Smooth muscle cell (in vitro differentiated cells): ENCODE measurements around the gene BAG3. TPM values are rescaled to one million over a fixed set of nuclear protein-coding genes. Genes with fewer than 3 reads are reported as not detected.

Experiments
- DNase-seq: peaks from one replicate; lab custom pipeline; 2025; ENCODE audit not compliant: unreplicated experiment; lab: John Stamatoyannopoulos, UW
- H2AFZ ChIP-seq: fragments of 200-600 bp; sonication (generic); 2 replicates; pipeline ENCODE4 v1.6.0; 2016; ENCODE audit warnings: antibody characterized with exemption, low read depth, mild to moderate bottlenecking
- H3F3A ChIP-seq: fragments of 200-600 bp; sonication (generic); 2 replicates; pipeline ENCODE4 v1.6.0; 2017; ENCODE audit warnings: antibody characterized with exemption, low read depth
- H3K27ac ChIP-seq: fragments of 200-600 bp; sonication (generic); 2 replicates; pipeline ENCODE4 v1.5.1; 2016; ENCODE audit warnings: low read depth, mild to moderate bottlenecking
- H3K27me3 ChIP-seq: fragments of 200-600 bp; sonication (generic); 2 replicates; pipeline ENCODE4 v1.6.1; 2016; ENCODE audit warnings: low read depth, mild to moderate bottlenecking
- H3K36me3 ChIP-seq: fragments of 200-600 bp; sonication (generic); 2 replicates; pipeline ENCODE4 v1.5.1; 2016; ENCODE audit warnings: low read depth
- H3K4me1 ChIP-seq: fragments of 200-600 bp; sonication (generic); 2 replicates; pipeline ENCODE4 v1.5.1; 2016; ENCODE audit warnings: low read depth
- H3K4me2 ChIP-seq: fragments of 200-600 bp; sonication (generic); 2 replicates; pipeline ENCODE4 v1.6.0; 2016; ENCODE audit warnings: mild to moderate bottlenecking
- H3K4me3 ChIP-seq: fragments of 200-600 bp; sonication (generic); 2 replicates; pipeline ENCODE4 v1.5.1; 2016; ENCODE audit warnings: mild to moderate bottlenecking
- H3K79me2 ChIP-seq: fragments of 200-600 bp; sonication (generic); 2 replicates; pipeline ENCODE4 v1.6.0; 2016; ENCODE audit warnings: low read depth, mild to moderate bottlenecking
- H3K9ac ChIP-seq: fragments of 200-600 bp; sonication (generic); 2 replicates; pipeline ENCODE4 v1.6.0; 2016; ENCODE audit warnings: low read depth
- H3K9me3 ChIP-seq: fragments of 200-600 bp; sonication (generic); replicated peaks from 2 replicates; pipeline ENCODE4 v1.5.1; 2016; ENCODE audit warnings: low read depth
- H4K20me1 ChIP-seq: fragments of 200-600 bp; sonication (generic); 2 replicates; pipeline ENCODE4 v1.6.0; 2016; ENCODE audit warnings: low read depth
- WGBS: methylation state at CpG from one replicate; pipeline ENCODE4 v1.1.7; 2016; ENCODE audit warnings: low lambda C conversion rate; 5-methylcytosine and 5-hydroxymethylcytosine counted together
- polyA plus RNA-seq: library from polyadenylated mRNA; unstranded; fragments of >200 nt; fragmentation: Nextera tagmentation; extraction: Ambion mirVana; gene quantifications from 2 replicates; pipeline ENCODE4 v1.2.1, GENCODE V29; 2016
- total RNA-seq: library from RNA; depleted of rRNA; stranded (reverse); fragments of >200 nt; gene quantifications from 2 replicates; pipeline ENCODE4 v1.2.3, GENCODE V29; 2014
- TF ChIP-seq, protein P1 (sequence below): fragments of 200-600 bp; sonication (generic); IDR thresholded peaks from 2 replicates; pipeline ENCODE4 v1.5.1; 2017; ENCODE audit warnings: borderline replicate concordance, mild to moderate bottlenecking, antibody characterized with exemption; ENCODE audit not compliant: insufficient read depth, poor library complexity, severe bottlenecking

Gene BAG3
- total and polyA plus RNA-seq, 2 experiments from 2014 or later, result 25.5 to 73.7 TPM

DNA sequence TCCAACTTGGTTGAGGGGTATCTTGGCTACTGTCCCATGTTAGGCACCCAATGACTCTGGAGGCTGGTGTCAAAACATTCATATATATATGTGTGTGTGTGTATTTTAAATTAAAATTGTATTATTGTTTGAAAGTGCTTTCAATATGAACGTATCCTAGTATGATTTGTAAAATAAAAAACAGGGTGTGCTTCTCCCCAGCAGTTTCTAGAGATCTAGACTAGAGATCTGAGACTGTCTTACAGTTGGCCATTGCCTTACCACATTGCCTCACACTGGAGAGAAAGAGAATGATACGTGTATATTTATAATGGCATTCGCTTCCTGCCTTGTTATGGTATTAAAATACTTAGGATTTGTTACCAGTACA lies 1.2 kb downstream of the BAG3 start:
- no peaks in the 10 kb centered on the region for H3K36me3 ChIP-seq
- TF ChIP-seq, protein P1, sequence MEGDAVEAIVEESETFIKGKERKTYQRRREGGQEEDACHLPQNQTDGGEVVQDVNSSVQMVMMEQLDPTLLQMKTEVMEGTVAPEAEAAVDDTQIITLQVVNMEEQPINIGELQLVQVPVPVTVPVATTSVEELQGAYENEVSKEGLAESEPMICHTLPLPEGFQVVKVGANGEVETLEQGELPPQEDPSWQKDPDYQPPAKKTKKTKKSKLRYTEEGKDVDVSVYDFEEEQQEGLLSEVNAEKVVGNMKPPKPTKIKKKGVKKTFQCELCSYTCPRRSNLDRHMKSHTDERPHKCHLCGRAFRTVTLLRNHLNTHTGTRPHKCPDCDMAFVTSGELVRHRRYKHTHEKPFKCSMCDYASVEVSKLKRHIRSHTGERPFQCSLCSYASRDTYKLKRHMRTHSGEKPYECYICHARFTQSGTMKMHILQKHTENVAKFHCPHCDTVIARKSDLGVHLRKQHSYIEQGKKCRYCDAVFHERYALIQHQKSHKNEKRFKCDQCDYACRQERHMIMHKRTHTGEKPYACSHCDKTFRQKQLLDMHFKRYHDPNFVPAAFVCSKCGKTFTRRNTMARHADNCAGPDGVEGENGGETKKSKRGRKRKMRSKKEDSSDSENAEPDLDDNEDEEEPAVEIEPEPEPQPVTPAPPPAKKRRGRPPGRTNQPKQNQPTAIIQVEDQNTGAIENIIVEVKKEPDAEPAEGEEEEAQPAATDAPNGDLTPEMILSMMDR, result no peak
- H3K27me3 ChIP-seq, result no peaks in the 10 kb centered on the region
- H3K4me2 ChIP-seq, result peak overlapping the region; percentile 97
- WGBS, result 1% methylated on average over 3 of the region's 3 CpGs
- peaks cover 54% of the 10 kb centered on the region for H3K79me2 ChIP-seq
- H4K20me1 ChIP-seq, result peaks cover 55% of the 10 kb centered on the region
- peaks cover 37% of the 10 kb centered on the region for H3K4me1 ChIP-seq
- no peak overlapping the region for H2AFZ ChIP-seq
- DNase-seq, result no peak
- peaks cover 18% of the 10 kb centered on the region for H3F3A ChIP-seq
- peak overlapping the region; percentile 98 for H3K4me3 ChIP-seq
- H3K9me3 ChIP-seq, result no peaks in the 10 kb centered on the region
- H3K27ac ChIP-seq, result peak overlapping the region; percentile 92
- peak overlapping the region; percentile 97 for H3K9ac ChIP-seq

DNA sequence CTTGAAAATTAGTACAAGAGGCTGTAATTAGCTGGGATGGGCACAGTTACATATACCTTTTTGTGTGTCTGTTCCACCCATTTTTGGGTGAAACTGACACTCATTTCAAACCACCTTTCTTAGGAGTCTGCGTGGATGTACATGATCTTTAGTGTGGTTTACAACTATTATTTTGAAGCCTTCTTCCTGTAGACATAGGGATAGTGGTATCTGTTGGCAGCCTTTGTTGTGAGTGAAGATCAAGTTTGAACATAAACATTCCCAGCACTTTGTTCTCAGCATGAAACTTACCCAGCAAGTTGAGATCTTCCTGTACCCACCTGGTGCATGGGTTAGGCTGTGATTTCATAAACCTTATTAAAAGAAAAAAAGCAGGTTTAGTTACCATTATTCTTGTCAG lies 2.0 kb downstream of the BAG3 start:
- peak overlapping the region; percentile 92 for H3K27ac ChIP-seq
- TF ChIP-seq, protein P1, result no peak
- H3K79me2 ChIP-seq, result peaks cover 63% of the 10 kb centered on the region
- no peak for DNase-seq
- peak overlapping the region; percentile 98 for H3K4me3 ChIP-seq
- H3K4me1 ChIP-seq, result peaks cover 45% of the 10 kb centered on the region
- no peaks in the 10 kb centered on the region for H3K27me3 ChIP-seq
- peaks cover 64% of the 10 kb centered on the region for H4K20me1 ChIP-seq
- 26% methylated on average over 1 of the region's 1 CpG for WGBS
- no peaks in the 10 kb centered on the region for H3K36me3 ChIP-seq
- peak overlapping the region; percentile 97 for H3K4me2 ChIP-seq
- H2AFZ ChIP-seq, result no peak overlapping the region
- H3K9ac ChIP-seq, result peak overlapping the region; percentile 97
- H3K9me3 ChIP-seq, result no peaks in the 10 kb centered on the region
- peaks cover 25% of the 10 kb centered on the region for H3F3A ChIP-seq

DNA sequence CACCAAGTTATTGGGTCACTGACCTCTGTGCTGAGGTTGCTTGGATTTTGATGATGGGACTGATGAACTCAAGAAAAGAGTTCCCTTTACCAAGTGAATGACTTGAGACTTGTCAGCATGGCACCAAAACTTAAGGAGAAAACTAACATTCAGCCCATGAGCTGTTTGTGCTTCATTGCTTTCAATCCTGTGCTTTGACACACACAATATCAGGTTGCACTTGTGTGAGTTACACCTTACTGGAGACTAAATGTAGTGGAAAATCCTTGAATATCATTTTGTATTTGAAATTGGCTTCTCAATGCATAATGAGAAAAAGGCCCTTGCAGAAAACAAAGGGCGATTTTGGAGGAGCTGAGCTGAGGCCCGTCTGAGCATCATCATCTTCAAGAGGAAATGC lies 2.7 kb downstream of the BAG3 start:
- peak overlapping the region; percentile 96 for H3K27ac ChIP-seq
- no peak overlapping the region for H2AFZ ChIP-seq
- DNase-seq, result no peak
- no peaks in the 10 kb centered on the region for H3K9me3 ChIP-seq
- H3K4me1 ChIP-seq, result peaks cover 50% of the 10 kb centered on the region
- WGBS, result 84% methylated on average over 2 of the region's 2 CpGs
- TF ChIP-seq, protein P1, result no peak
- H3K4me3 ChIP-seq, result peak overlapping the region; percentile 98
- no peak overlapping the region for H3K9ac ChIP-seq
- H4K20me1 ChIP-seq, result peaks cover 71% of the 10 kb centered on the region
- peaks cover 31% of the 10 kb centered on the region for H3F3A ChIP-seq
- H3K36me3 ChIP-seq, result no peaks in the 10 kb centered on the region
- H3K4me2 ChIP-seq, result peak overlapping the region; percentile 97
- H3K27me3 ChIP-seq, result no peaks in the 10 kb centered on the region
- H3K79me2 ChIP-seq, result peaks cover 69% of the 10 kb centered on the region

DNA sequence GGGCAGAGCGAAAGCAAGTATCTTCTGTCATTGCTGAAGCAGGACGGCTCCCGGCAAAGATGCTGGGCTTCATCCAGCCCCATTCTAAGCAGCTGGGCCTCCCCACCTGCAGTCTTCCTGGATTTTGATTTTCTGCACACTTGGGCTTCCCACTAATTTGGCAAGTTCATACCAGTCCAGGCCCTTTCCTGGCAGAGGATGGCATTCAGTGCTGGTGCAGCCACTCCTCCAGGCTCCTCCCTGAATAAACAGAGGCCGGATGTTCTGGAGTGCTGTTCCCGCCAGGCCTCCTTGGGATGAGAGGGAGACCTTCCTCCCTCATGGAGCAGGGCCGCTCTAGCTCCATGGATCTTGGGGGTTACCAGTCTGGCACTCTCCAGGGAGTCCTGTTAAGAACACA lies 3.4 kb downstream of the BAG3 start:
- no peaks in the 10 kb centered on the region for H3K36me3 ChIP-seq
- H3K9me3 ChIP-seq, result no peaks in the 10 kb centered on the region
- no peak overlapping the region for H2AFZ ChIP-seq
- peak overlapping the region; percentile 98 for H3K4me3 ChIP-seq
- peaks cover 34% of the 10 kb centered on the region for H3F3A ChIP-seq
- H3K4me1 ChIP-seq, result peaks cover 50% of the 10 kb centered on the region
- DNase-seq, result no peak
- WGBS, result 82% methylated on average over 6 of the region's 6 CpGs
- H3K9ac ChIP-seq, result no peak overlapping the region
- H3K79me2 ChIP-seq, result peaks cover 75% of the 10 kb centered on the region
- peak overlapping the region; percentile 96 for H3K27ac ChIP-seq
- H3K27me3 ChIP-seq, result no peaks in the 10 kb centered on the region
- H4K20me1 ChIP-seq, result peaks cover 77% of the 10 kb centered on the region
- TF ChIP-seq, protein P1, result no peak
- H3K4me2 ChIP-seq, result peak overlapping the region; percentile 97
